ENCODE measurements around the gene NELL2.

Gene NELL2

DNA sequence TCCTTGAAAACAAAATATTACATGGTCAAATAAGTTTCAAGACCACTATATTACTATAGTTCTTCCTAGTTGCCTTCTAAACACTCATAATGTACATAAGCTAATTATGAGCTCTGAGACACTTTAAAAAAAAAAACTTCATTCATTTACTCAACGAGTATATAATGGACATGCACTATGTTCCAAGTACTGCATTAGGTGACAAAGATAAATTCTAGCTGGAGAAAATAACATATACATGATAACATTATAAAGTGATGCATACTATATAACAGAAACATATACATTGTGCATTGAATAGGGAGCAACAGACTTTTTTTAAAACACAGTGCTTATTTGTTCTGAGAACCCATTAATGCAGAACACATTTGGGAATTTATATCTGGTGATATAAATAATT is 202.3 kb downstream of the NELL2 start:
- TF ChIP-seq, protein P1, sequence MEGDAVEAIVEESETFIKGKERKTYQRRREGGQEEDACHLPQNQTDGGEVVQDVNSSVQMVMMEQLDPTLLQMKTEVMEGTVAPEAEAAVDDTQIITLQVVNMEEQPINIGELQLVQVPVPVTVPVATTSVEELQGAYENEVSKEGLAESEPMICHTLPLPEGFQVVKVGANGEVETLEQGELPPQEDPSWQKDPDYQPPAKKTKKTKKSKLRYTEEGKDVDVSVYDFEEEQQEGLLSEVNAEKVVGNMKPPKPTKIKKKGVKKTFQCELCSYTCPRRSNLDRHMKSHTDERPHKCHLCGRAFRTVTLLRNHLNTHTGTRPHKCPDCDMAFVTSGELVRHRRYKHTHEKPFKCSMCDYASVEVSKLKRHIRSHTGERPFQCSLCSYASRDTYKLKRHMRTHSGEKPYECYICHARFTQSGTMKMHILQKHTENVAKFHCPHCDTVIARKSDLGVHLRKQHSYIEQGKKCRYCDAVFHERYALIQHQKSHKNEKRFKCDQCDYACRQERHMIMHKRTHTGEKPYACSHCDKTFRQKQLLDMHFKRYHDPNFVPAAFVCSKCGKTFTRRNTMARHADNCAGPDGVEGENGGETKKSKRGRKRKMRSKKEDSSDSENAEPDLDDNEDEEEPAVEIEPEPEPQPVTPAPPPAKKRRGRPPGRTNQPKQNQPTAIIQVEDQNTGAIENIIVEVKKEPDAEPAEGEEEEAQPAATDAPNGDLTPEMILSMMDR (IDR thresholded peaks at IDR 0.05; ENCODE audit: unreplicated experiment in 3 of 3): no peak
- Mint-ChIP-seq H3K4me3 (no peak overlapping the region), H3K36me3 (ENCODE audit: low read depth) (no peaks in the 10 kb centered on the region), H3K27me3 (ENCODE audit: low read depth) (no peaks in the 10 kb centered on the region), H3K9me3 (peaks cover 16% of the 10 kb centered on the region), H3K27ac (no peak overlapping the region), H3K4me1 (no peaks in the 10 kb centered on the region)

DNA sequence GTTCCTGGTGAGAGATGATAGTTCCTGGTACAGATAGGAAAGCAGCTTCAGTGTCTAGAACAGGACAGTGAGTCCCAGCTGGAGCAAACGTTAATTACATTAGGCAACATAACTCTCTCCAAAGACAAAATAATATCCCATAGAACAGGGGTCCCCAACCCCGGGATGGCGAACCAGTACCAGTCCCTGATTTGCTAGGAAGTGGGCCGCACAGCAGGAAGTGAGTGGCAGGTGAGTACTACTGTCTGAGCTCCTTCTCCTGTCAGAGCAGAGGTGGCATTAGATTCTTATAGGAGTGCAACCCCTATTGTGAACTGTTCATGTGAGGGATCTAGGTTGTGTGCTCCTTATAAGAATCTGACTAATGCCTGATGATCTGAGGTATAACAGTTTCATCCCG is 204.1 kb downstream of the NELL2 start:
- TF ChIP-seq, protein P1 (IDR thresholded peaks at IDR 0.05; ENCODE audit: unreplicated experiment in 3 of 3): no peak
- H3K36me3 Mint-ChIP-seq (ENCODE audit: low read depth): no peaks in the 10 kb centered on the region
- no peak overlapping the region for H3K27ac Mint-ChIP-seq
- no peak overlapping the region for H3K4me3 Mint-ChIP-seq
- no peaks in the 10 kb centered on the region for H3K4me1 Mint-ChIP-seq
- peaks cover 19% of the 10 kb centered on the region for H3K9me3 Mint-ChIP-seq
- no peaks in the 10 kb centered on the region for H3K27me3 Mint-ChIP-seq (ENCODE audit: low read depth)

DNA sequence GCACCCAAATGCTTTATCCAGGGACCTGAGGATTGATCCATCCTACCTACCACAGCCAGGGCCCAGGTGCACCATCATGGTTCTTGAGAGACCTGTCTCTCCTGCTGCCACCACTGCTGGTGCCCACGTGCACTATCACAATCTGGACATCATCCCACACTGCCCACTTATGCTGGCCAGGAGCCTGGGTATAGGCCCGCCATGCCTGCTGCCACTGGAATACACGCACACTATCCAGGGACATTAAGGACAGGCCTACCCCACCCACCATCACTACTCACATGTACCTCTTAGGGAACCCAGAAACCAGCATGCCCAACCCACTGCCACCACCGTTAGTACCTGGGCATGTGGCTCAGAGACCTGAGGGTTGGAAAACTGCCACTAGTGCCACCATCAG is 207.7 kb downstream of the NELL2 start:
- Mint-ChIP-seq H3K27ac (no peak overlapping the region), H3K4me1 (peaks cover 4% of the 10 kb centered on the region), H3K9me3 (peaks cover 19% of the 10 kb centered on the region), H3K4me3 (no peak overlapping the region), H3K27me3 (ENCODE audit: low read depth) (no peaks in the 10 kb centered on the region), H3K36me3 (ENCODE audit: low read depth) (no peaks in the 10 kb centered on the region)
- TF ChIP-seq, protein P1 (IDR thresholded peaks at IDR 0.05; ENCODE audit: unreplicated experiment in 3 of 3): no peak

DNA sequence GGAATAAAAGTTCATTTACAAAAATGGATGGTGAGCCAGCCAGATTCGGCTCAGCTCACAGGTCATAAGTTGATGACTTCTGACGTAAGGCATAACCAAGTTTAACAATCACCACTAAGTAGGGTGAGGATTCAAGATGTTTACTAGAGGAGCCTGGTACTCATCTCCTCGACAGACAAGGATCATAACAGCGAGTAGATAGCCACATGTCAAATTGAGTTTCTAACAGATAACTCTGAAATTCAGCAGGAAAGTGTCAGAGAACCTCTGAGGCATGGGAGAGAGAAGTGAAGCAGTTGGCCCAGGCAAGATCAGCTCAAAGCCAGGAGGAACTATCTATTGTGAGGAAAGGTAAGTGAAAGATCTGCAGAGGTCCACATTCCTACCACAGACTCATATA is 208.7 kb downstream of the NELL2 start:
- Mint-ChIP-seq H3K4me1 (peaks cover 10% of the 10 kb centered on the region), H3K36me3 (ENCODE audit: low read depth) (no peaks in the 10 kb centered on the region), H3K27ac (no peak overlapping the region), H3K27me3 (ENCODE audit: low read depth) (no peaks in the 10 kb centered on the region), H3K4me3 (no peak overlapping the region), H3K9me3 (peaks cover 19% of the 10 kb centered on the region)
- TF ChIP-seq, protein P1 (IDR thresholded peaks at IDR 0.05; ENCODE audit: unreplicated experiment in 3 of 3): no peak

DNA sequence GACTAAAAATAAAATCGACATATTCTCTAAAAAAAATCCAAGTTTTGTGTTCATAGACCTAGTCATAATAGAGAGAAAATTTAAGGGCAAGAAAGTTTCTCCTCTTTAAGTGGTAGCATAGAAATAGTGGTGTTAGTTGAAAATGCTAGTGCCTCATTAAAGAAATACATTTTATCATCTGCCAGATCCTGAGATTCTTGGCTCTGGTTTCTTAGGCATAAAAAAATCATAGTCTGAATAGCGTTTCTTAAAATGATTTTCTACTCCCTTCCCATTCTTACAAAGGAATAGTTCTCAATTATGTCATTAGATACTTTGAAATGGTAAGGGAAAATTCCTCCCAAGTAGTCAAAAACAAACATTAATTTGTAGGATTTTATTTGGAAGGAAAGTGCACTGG is 212.8 kb downstream of the NELL2 start:
- no peaks in the 10 kb centered on the region for H3K36me3 Mint-ChIP-seq (ENCODE audit: low read depth)
- no peaks in the 10 kb centered on the region for H3K9me3 Mint-ChIP-seq
- no peak overlapping the region for H3K4me3 Mint-ChIP-seq
- H3K27me3 Mint-ChIP-seq (ENCODE audit: low read depth): no peaks in the 10 kb centered on the region
- peaks cover 10% of the 10 kb centered on the region for H3K4me1 Mint-ChIP-seq
- TF ChIP-seq, protein P1 (IDR thresholded peaks at IDR 0.05; ENCODE audit: unreplicated experiment in 3 of 3): no peak
- peak overlapping the region in 2 of 3 experiments; percentile 8 to 71 for H3K27ac Mint-ChIP-seq

DNA sequence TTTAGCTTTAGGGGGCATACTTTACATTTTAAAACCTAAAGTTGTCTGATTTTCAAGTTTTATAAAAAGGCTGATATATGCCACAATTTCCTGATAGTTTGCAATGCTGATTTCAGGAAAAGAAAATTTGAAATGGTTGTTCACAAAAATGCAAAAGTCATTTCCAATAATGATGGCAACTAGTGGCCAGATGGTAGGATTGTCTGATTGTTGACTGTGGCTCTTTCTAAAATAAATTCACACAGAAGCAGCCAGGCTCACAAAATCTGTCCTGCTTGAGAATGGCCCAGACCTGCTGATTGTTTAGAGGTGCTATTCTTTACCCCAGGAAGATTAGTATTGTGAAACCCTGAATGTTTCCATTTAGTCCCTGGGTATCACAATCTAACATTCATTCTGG is 220.3 kb downstream of the NELL2 start:
- no peak overlapping the region for H3K4me3 Mint-ChIP-seq
- peaks cover 2% of the 10 kb centered on the region for H3K9me3 Mint-ChIP-seq
- no peaks in the 10 kb centered on the region for H3K36me3 Mint-ChIP-seq (ENCODE audit: low read depth)
- H3K27me3 Mint-ChIP-seq (ENCODE audit: low read depth): peaks cover 4% of the 10 kb centered on the region
- peaks cover 10% of the 10 kb centered on the region for H3K4me1 Mint-ChIP-seq
- H3K27ac Mint-ChIP-seq: no peak overlapping the region
- TF ChIP-seq, protein P1 (IDR thresholded peaks at IDR 0.05; ENCODE audit: unreplicated experiment in 3 of 3): no peak

All from nephron (organoid).